ENCODE data around the gene MUC4.
"Not testable (repeated sequence)": the region's sequence is repeated elsewhere in the genome, so short reads cannot be mapped to it uniquely, and the experiment has no call there.

The MUC4 gene

DNA sequence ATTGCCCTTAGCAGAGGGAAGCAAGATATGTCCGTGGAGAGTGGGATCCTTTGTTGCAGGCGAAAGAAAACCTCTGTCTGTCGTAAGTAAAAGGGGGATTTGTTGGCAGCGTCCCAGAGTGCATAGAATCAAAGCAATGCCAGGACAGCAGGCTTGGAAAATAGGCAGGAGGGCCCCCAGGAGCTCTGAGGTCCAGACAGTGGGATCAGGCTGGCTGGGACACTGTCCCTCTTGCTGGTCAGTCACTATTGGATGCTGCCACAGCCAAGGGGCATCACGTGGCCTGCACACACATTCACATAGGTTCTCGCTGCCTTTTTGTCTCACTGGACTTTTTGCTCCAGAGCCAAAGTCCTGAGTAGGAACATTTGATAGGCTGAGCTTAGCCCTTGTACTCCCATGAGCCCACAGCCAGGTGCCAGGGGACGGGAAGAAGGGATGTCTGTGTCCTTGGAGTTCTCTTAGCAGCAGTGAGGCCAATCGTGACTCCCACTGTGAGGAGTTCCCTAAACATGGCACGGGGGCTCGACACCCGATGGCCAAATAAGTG lies 80.3 kb downstream of the MUC4 start:
- no peak for DNase-seq

DNA sequence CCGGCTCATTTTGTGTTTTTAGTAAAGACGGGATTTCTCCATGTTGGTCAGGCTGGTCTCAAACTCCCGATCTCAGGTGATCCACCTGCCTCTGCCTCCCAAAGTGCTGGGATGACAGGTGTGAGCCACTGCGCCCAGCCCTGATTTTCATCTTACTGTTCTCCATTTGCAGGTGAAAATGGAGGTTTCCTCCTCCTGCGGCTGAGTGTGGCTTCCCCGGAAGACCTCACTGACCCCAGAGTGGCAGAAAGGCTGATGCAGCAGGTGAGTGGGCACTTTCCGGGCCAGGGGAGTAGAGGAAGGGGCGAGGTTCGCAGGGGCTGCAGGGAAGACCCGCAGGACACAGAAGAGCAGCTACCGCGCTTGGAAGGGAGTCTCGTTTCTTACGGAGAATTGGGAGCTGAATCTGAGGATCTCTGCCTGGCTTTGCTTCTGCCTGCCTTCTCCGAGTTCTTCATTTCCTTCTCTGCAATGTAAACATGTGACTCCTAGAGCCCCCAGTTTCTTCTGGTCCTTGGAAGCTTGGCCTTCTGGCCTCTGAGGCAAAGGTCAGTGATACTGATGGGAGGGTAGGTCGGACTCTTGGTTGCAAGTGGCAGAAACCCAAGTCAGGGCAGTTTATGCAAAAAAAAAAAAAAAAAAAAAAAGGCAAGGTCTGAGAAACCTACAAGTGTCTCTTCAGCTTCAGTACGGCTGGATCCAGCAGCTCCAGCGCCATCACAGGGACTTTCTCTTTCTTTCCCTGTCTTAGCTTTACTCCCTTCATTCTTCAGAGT lies 82.1 kb downstream of the MUC4 start:
- DNase-seq, result no peak

DNA sequence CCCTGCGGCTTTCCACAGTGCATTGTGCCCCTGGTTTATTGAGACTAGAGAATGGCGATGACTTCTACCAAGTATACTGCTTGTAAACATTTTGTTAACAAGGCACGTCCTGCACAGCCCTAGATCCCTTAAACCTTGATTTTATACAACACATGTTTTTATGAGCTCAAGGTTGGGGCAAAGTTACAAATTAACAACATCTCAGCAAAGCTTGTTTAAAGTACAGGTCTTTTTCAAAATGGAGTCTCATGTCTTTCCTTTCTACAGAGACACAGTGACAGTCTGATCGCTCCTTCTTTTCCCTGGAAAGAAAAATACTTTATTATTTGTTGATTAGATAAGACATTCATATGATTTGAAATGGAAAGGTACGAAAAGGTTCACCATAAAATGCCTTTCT lies 82.9 kb downstream of the MUC4 start:
- DNase-seq, result not testable (repeated sequence)

DNA sequence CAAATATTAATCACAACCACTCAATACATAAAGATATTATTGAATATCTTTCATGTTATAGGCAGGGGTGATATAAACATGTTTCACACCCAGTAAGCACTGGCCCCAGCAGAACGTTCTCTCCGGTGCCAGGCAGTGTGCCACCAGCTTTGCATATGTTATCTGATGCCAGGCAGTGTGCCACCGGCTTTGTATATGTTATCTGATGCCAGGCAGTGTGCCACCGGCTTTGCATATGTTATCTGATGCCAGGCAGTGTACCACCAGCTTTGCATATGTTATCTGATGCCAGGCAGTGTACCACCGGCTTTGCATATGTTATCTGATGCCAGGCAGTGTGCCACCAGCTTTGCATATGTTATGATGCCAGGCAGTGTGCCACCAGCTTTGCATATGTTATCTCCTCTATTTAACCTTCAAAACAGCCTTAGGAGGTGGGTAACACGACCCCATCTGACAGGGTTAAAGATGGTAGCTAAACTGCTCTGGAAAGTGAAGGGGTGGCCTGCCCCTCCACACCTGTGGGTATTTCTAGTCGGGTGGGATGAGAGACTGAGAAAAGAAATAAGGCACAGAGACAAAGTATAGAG lies 84.0 kb downstream of the MUC4 start:
- no peak for DNase-seq

DNA sequence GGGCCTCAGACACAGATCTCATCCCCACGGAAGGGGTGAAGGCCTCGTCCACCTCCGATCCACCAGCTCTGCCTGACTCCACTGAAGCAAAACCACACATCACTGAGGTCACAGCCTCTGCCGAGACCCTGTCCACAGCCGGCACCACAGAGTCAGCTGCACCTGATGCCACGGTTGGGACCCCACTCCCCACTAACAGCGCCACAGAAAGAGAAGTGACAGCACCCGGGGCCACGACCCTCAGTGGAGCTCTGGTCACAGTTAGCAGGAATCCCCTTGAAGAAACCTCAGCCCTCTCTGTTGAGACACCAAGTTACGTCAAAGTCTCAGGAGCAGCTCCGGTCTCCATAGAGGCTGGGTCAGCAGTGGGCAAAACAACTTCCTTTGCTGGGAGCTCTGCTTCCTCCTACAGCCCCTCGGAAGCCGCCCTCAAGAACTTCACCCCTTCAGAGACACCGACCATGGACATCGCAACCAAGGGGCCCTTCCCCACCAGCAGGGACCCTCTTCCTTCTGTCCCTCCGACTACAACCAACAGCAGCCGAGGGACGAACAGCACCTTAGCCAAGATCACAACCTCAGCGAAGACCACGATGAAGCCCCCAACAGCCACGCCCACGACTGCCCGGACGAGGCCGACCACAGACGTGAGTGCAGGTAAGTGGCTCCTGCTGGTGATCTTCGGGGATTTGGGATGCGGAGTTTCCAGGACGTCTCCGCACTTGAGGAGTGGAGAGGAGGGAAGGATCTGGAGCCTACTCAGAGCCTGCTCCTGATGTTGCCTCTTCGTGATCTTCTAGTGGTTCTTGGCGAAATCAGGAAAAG lies 85.6 kb downstream of the MUC4 start:
- not testable (repeated sequence) for DNase-seq

DNA sequence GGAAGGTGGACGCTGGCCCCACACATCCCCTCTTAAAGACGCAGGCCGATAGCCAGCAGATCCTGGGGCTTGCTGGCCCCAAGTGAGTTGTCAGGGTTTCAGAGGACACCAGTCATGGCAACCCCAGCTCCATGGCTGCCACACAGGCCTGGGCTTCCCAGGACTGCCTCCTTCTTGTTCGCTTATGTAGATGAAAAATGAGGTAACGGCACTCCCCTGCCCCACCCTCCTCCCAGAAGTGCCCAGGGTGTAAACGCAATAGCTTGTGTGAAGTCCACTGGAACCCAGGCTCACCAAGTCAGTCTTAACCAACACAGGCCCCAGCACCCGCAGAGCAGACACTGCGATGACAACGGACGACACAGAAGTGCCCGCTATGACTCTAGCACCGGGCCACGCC lies 87.4 kb downstream of the MUC4 start:
- not testable (repeated sequence) for DNase-seq

DNA sequence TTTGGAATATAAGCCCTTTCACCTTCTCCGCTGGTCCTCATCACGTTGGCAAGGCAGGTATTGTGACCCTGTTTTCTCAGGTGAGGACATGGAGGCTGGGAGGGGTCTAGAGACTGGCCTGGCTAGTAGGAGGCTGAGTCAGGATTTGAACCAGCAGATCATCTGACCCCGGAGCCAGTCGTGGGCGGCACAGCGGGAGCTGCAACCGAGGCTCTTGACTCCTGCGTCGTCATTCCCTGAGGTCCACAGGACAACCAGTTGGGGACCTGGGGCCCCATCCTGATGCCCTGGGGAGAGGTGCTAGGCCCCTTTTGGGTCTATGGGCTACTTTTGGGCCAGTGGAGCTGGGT lies 88.8 kb downstream of the MUC4 start:
- DNase-seq, result not testable (repeated sequence)

DNA sequence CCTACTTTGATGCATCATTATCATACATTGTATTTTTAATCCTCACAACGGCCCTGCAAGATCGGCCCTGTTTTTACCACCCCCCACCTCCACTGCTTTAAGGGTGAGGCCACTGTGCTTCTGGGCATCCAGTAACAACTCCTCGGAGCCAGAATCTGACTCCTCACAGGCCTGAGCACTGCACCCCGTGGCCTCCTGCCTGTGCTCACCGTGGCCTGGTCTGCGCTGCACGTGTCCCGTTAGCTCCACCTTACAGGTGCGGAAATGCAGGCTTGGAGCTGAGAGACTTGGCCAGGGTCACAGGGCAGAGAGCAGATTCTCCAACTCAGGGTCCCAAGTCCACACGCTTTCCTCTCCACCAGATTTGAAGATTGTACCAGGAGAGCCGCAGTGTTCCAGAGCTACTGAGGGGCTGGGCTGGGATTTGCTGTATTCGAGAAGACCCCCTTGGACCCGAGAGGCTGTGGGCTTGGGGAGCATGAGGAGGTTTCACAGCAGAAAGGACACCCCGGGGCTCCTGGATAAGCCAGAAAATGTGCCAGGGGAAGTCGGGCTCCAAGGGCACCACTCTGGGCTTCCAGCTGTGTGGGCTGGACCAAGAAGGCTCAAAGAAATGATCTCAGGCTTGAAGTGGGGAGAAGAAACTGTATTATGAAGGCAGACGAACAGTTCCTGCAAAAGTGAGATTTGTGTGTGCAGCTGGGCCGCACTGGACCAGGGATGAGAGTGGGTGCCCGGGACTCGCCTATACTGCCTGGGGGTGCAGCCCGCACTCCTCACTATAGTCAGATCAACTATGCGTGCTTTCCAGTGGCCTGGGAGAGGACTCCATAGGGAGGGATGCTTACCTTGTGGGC lies 89.4 kb downstream of the MUC4 start:
- DNase-seq, result not testable (repeated sequence)

DNA sequence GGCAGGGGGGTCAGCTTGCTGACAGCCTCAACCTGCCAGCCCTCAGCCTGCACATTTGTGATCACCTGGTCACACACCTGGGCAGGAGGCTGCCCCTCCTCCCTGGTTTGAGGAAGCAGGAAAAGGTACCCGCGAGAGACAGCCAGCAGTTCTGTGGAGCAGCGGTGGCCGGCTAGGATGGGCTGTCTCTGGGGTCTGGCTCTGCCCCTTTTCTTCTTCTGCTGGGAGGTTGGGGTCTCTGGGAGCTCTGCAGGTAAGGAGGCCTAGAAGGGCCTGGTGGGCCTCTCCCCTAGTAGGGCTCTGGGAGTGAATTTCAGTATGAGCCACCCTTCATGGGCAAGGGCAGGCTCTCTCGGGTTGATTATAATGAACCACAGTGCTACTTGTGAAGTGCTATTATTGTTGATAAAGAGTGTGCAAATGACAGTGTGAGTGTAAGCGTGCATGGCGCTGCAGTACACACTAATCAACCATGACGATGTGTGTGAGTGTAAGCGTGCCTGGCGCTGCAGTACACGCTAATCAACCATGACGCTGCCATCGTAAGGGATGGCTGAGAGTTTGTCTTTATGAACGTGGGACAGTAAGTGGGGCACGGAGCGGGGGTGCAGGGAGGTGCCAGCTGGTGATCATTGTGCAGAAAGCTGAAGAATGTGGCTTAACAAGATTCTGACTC lies 90.8 kb downstream of the MUC4 start, which contains the start of gene MUC20:
TSS of gene MUC20 (plus strand) at position 148 of the 676 bp plus-strand sequence. CDS start at position 178, 30 bp downstream.
- DNase-seq, result not testable (repeated sequence)

DNA sequence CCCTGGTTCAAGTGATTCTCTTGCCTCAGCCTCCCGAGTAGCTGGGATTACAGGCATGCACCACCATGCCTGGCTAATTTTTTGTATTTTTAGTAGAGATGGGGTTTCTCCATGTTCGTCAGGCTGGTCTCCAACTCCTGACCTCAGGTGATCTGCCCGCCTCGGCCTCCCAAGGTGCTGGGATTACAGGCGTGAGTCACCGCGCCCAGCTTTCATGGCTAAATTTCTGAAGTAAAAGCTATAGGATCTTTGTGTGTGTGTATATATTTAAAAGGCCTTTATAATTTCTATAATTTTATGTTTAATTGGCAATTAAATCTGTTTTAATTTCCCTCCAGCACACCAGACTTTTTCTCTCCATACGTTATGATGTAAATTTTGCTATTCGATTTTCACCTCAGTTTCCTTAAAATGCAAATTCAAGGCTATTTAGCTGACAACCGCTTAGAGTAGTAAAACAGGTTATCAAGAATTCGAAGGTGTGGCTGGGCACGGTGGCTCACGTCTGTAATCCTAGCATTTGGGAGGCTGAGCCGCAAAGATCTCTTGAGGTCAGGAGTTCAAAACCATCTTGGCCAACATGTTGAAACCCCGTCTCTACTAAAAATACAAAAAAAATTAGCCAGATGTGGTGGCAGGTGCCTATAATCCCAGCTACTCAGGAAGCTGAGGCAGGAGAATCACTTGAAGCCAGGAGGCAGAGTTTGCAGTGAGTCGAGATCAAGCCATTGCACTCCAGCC lies 92.0 kb downstream of the MUC4 start:
- DNase-seq, result not testable (repeated sequence)

DNA sequence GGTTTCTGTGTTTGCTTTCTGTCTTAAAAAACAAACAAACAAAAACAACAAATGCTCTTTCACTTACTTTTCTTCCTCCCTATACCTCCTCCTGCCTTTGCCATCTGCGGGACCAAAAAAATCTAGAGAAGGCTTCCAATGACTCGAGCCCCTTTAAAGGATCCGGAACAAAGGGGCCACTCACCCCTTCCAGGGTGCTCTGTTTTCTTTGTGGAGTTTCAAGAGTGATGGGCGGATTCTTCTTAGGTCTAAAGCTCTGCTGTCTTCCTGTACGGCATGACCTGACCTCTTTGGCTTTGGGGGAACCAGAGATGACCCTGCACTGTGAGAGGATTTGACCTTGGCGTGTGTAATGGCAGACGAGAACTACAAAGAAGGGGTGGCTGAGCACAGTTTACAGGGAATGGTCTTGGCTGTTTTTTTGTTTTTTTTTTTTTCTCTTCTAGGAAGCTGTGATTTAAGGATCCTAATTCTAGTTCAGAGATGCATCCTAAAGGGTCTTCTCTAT lies 93.2 kb downstream of the MUC4 start:
- no peak for DNase-seq

DNA sequence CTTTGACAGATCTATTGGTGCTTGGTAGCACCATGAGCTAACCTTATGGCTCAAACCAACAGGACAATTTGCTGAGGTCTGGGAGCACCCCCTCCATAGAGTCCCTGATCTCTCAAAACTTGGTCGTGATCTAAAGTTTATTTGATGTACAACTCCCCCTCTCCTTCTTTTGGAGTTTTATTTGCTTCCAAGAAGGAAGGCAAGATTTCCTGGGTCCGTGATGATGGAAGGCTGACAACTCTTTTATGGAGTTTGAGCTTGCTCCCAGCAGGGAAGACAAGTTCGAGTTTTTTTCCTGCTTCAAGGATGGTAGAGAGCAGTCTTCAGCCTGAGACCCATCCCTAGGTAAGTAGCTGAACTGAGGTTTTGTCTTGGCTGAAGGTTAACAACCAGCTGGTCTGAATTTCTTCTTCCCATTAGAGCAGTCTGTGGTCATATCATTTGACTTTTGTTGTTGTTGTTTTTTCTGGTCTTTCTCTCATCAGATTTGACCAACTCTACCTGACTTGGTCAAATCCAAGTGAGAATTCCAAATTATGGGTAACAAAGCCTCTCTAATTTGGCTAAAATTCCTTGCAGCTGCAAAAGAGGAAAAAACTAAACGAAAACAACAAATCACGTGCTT lies 93.8 kb downstream of the MUC4 start:
- no peak for DNase-seq

DNA sequence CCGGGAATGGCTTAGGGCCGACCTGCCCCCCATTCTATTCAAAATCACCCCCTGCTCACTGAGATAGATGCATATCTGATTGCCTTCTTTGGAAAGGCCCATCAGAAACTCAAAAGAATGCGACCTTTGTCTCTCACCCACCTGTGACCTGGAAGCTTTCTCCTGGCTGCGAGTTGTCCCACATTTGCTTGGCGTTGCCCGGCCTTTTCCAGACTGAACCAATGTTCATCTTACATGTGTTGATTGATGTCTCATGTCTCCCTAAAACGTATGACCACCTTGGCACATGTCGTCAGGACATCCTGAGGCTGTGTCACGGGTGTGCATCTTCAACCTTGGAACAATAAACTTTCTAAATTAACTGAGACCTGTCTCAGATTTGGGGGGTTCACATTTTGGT lies 94.3 kb downstream of the MUC4 start:
- DNase-seq, result no peak

DNA sequence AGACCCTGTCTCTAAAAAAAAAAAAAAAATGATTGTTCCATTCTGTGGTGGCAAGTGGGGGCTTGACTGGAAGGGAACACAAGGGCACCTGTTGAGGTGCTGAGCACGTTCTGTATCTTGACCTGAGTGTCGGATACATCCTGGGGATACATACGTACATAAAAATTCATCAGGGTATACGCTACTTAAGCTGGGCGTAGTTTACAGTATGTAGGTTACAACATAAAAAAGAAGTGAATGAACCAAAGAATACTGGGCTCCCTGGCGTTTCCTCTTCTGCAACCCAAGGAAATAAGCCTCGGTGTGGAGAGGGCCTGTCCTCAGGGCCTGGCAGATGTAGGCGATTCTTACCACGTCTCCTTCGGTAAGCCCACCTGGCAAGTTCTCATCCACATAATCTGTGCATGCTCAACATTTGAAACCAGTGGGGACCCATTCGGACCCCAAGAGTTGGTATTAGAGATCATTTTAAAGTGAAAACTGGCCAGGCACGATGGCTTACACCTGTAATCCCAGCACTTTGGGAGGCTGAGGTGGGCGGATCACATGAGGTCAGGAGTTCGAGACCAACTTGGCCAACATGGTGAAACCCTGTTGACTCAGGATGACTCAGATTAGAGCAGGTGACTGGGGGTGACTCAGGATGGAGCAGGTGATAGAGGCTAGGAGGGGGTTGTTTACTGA lies 96.0 kb downstream of the MUC4 start:
- peak; percentile 35 for DNase-seq

DNA sequence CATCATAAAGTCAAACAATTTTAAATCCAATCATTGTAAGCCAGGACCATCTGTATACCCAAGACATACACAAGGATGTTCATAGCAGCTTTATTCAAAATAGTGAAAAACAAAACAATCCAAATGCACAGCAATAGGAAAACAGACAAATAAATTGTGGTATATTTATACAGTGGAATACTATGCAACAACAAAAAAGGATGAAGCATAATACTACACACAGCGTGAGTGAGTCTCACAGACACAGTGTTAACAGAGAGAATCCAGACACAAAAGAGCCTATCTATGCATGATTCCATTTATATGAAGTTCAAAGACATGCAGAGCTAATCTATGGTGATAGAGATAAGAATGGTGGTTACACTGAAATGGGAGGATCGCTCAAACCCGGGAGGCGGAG lies 96.6 kb downstream of the MUC4 start:
- DNase-seq, result no peak

DNA sequence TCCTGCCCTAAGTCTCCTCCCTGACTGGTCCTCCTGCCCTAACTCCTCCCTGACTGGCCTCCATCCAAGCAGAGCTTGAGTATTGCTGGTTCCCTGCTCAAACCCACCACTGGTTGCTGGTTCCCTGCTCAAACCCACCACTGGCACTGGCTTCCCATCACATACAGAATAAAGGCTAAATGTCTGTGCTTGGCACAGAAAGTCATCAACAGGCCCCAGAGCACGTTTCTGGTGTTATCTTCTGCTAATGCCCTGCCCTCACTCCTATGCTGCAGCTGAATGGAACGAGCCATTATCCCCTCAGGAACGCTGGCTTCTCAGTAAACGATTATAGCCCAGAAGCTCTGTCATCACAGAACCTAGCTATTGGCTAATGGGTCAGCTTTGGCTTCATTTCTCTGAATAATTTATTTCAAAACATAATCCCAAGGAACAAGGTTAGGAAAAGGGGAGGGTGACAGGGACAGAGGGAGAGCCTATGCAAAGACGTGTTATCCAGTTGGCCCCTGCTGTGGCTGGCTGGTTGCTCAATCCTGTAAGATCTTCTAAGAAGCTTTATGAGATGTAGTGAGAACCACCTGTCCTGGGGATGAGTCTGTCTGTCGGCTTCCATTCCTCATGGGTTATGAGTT lies 97.2 kb downstream of the MUC4 start:
- no peak for DNase-seq

DNA sequence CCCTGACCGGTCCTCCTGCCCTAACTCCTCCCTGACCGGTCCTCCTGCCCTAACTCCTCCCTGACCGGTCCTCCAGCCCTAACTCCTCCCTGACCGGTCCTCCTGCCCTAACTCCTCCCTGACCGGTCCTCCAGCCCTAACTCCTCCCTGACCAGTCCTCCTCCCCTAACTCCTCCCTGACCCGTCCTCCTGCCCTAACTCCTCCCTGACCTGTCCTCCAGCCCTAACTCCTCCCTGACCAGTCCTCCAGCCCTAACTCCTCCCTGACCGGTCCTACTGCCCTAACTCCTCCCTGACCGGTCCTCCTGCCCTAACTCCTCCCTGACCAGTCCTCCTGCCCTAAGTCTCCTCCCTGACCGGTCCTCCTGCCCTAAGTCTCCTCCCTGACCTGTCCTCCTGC lies 98.6 kb downstream of the MUC4 start:
- DNase-seq, result not testable (repeated sequence)

DNA sequence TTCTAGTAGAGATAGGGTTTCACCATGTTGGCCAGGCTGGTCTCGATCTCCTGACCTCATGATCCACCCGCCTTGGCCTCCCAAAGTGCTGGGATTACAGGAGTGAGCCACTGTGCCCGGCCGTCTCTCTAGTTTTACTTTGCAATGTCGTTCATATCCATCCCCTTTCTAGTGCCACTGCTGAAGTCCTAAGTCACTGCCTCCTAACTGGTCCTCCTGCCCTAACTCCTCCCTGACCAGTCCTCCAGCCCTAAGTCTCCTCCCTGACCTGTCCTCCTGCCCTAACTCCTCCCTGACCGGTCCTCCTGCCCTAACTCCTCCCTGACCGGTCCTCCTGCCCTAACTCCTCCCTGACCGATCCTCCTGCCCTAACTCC lies 99.2 kb downstream of the MUC4 start:
- DNase-seq, result not testable (repeated sequence)

DNA sequence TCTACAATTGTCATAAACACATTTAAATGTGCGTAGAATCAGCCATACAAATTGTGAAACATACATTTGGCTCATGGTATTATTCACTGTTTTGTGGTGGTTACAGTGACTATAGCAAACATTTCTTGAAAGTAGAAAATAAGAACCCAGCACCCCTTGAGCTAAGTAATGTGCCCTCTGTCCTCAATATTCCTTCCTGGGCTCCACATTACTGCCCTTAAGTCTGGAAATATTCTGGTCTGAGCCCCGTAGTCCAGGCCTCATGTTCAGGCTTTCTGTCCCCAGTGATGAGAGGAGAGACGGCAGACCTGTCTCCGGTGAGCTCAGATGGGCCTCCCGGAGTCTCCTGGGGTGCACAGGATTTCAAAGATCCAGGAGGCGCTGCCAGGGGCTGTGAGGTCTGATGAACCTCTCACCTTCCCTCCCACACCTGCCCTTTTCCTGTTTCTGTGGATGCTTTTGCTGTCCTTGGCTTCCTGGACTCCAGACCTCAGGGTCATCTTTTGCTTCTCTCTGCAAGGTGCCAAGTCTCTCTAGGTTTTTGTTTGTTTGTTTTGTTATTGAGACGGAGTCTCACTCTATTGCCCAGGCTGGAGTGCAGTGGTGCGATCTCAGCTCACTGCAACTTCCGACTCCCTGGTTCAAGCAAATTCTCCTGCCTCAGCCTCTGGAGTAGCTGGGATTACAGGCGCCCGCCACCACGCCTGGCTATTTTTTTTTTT lies 99.8 kb downstream of the MUC4 start:
- no peak for DNase-seq
